NCI-H2227 treated with DMSO at 0.1 percent for 48 hours (cell line): Measurements from ENCODE around the gene WASF2.

Experiments used
- DNase-seq: peaks from one replicate; lab custom pipeline; 2025; lab: John Stamatoyannopoulos, UW

The WASF2 gene

GRCh38 chr1:27377760-27378495, 112.0 kb downstream of the WASF2 start:
- no peak for DNase-seq

- no peak for DNase-seq
These were observed 115.4 kb downstream of the WASF2 start, which contains the start of gene FCN3 for GRCh38 chr1:27374362-27375086. Gene FCN3 (minus strand): TSS chr1:27374824. CDS start chr1:27374818, 6 bp downstream.

GRCh38 chr1:27372808-27373690, 116.9 kb downstream of the WASF2 start:
- DNase-seq: no peak

- DNase-seq: no peak
These were observed 117.8 kb downstream of the WASF2 start for GRCh38 chr1:27372022-27372807.

GRCh38 chr1:27368869-27369582, 120.9 kb downstream of the WASF2 start:
- no peak for DNase-seq

- DNase-seq: no peak
These were observed 122.8 kb downstream of the WASF2 start for GRCh38 chr1:27367160-27367650.

GRCh38 chr1:27366411-27367159, 123.4 kb downstream of the WASF2 start, which contains the start of gene MAP3K6:
Gene MAP3K6 (minus strand): TSS chr1:27366961. CDS start chr1:27366597, 364 bp downstream.
- DNase-seq: peak; percentile 69

GRCh38 chr1:27366113-27366410, 123.9 kb downstream of the WASF2 start:
- DNase-seq: peak; percentile 90

GRCh38 chr1:27365372-27366112, 124.4 kb downstream of the WASF2 start:
- DNase-seq: peak; percentile 91

GRCh38 chr1:27364696-27365371, 125.1 kb downstream of the WASF2 start:
- no peak for DNase-seq

- no peak for DNase-seq
These were observed 125.9 kb downstream of the WASF2 start for GRCh38 chr1:27363766-27364695.

GRCh38 chr1:27361553-27361952, 128.4 kb downstream of the WASF2 start:
- DNase-seq: no peak

- no peak for DNase-seq
These were observed 128.9 kb downstream of the WASF2 start for GRCh38 chr1:27361044-27361402.

- DNase-seq: no peak
These were observed 129.6 kb downstream of the WASF2 start for GRCh38 chr1:27360159-27361043.

GRCh38 chr1:27359822-27360158, 130.2 kb downstream of the WASF2 start:
- no peak for DNase-seq

GRCh38 chr1:27358928-27359313, 131.0 kb downstream of the WASF2 start:
- DNase-seq: no peak
